HepG2 (cell line): ENCODE measurements around the gene AZI2. TPM values are rescaled to one million over a fixed set of nuclear protein-coding genes. Genes with fewer than 3 reads are reported as not detected.

Experiments
- ATAC-seq: fragments of 200-7000 bp; cut with Tn5 transposase; 3 replicates; pipeline ENCODE4 v1.9.1; 2020; ENCODE audit warnings: mild to moderate bottlenecking, moderate library complexity
- BruUV-seq: library from RNA; stranded (reverse); fragments of 400-500 nt; replicated peaks from 2 replicates; lab custom pipeline; 2021; lab: Mats Ljungman, UMichigan
- CTCF ChIA-PET: fragments of 300-600 bp; formaldehyde crosslinking; extraction: SDS; loops from one replicate; lab custom pipeline; 2021; ENCODE audit warnings: low total read pairs, inconsistent platforms, low intra/inter-chr PET ratio; lab: Yijun Ruan, JAX
- POLR2A ChIA-PET: fragments of 350-600 bp; sonication (Branson Sonifier 250); formaldehyde crosslinking; loops from one replicate; lab custom pipeline; 2020; ENCODE audit warnings: antibody characterized with exemption, inconsistent platforms; lab: Yijun Ruan, JAX
- DNase-seq: peaks from one replicate; pipeline ENCODE4 v3.0.0-alpha.2; 2015; ENCODE audit warnings: low spot score
- FAIRE-seq: peaks from 3 replicates; lab custom pipeline; 2011; peaks lifted over from hg19 to GRCh38; lab: Jason Lieb, UNC
- H2AFZ ChIP-seq: one replicate; pipeline ENCODE4 v1.6.1; 2011; ENCODE audit warnings: low read length, inconsistent platforms
- H3K27ac ChIP-seq: fragments of 300-600 bp; 3 replicates; pipeline ENCODE4 v1.8.0; 2011; ENCODE audit warnings: mixed run types, mild to moderate bottlenecking, mixed read lengths, low read length, inconsistent platforms; ENCODE audit not compliant: insufficient read depth; ENCODE audit errors: extremely low read length
- H3K27me3 ChIP-seq, 2 experiments: fragments of 200-600 bp in 1 of 2; 2 replicates in 1 of 2; 3 replicates in 1 of 2; pipeline versions ENCODE4 v1.6.0 to v1.8.0; 2011; ENCODE audit warnings: low read length in 2 of 2, mild to moderate bottlenecking in 2 of 2, moderate library complexity in 2 of 2, inconsistent platforms in 1 of 2; ENCODE audit not compliant: insufficient read depth in 2 of 2, control insufficient read depth in 1 of 2
- H3K36me3 ChIP-seq, 2 experiments: fragments of 200-600 bp in 1 of 2; replicated peaks in 1 of 2; 2 replicates in 1 of 2; 3 replicates in 1 of 2; pipeline versions ENCODE4 v1.5.1 to v1.8.0; 2011; ENCODE audit warnings: low read length in 2 of 2, inconsistent platforms in 1 of 2; ENCODE audit not compliant: insufficient read depth in 2 of 2, control insufficient read depth in 1 of 2
- H3K4me1 ChIP-seq: 2 replicates; pipeline ENCODE4 v1.5.1; 2012; ENCODE audit warnings: low read length, inconsistent platforms; ENCODE audit not compliant: insufficient read depth
- H3K4me2 ChIP-seq: 2 replicates; pipeline ENCODE4 v1.6.0; 2011; ENCODE audit warnings: low read depth, low read length, inconsistent platforms
- H3K4me3 ChIP-seq, 3 experiments: fragments of 200-600 bp in 1 of 3; sonication (generic), shearing (Covaris generic) in 1 of 3; replicated peaks in 1 of 3; 2 replicates each; pipeline ENCODE4 v1.5.1; 2011 to 2016; ENCODE audit warnings: low read length in 3 of 3, inconsistent platforms in 2 of 3, low read depth in 2 of 3, mild to moderate bottlenecking in 2 of 3, control low read depth in 1 of 3, mixed read lengths in 1 of 3; ENCODE audit not compliant: insufficient read depth in 1 of 3
- H3K79me2 ChIP-seq: one replicate; pipeline ENCODE4 v1.6.1; 2011; ENCODE audit warnings: low read length, inconsistent platforms; ENCODE audit not compliant: insufficient read depth
- H3K9ac ChIP-seq: 2 replicates; pipeline ENCODE4 v1.6.0; 2011; ENCODE audit warnings: mild to moderate bottlenecking, low read depth, low read length, inconsistent platforms; ENCODE audit not compliant: insufficient read depth
- H3K9me3 ChIP-seq: 2 replicates; pipeline ENCODE4 v1.5.1; 2012; ENCODE audit warnings: mild to moderate bottlenecking, low read length
- H4K20me1 ChIP-seq: 2 replicates; pipeline ENCODE4 v1.6.0; 2011; ENCODE audit warnings: inconsistent platforms, mild to moderate bottlenecking, low read length, moderate library complexity; ENCODE audit not compliant: insufficient read depth
- ADNP ChIP-seq: sonication (generic); formaldehyde crosslinking; IDR thresholded peaks from 2 replicates; pipeline ENCODE4 v1.4.0; 2020; ENCODE audit warnings: missing genetic modification reagents
- ARID3A ChIP-seq: IDR thresholded peaks from 2 replicates; pipeline ENCODE4 v1.6.1; 2012; ENCODE audit warnings: low read depth, low read length, improper control_type of control experiment
- CTCF ChIP-seq: sonication (generic); formaldehyde crosslinking; IDR thresholded peaks from 2 replicates; pipeline ENCODE4 v1.5.0; 2020; ENCODE audit warnings: mild to moderate bottlenecking, missing genetic modification reagents, moderate library complexity
- ETS1 ChIP-seq: sonication (generic); formaldehyde crosslinking; IDR thresholded peaks from 2 replicates; pipeline ENCODE4 v1.4.0; 2020; ENCODE audit warnings: missing genetic modification reagents
- HOMEZ ChIP-seq: IDR thresholded peaks from 2 replicates; pipeline ENCODE4 v1.6.1; 2016; ENCODE audit warnings: low read depth
- SMC3 ChIP-seq: IDR thresholded peaks from 2 replicates; pipeline ENCODE4 v1.6.1; 2011; ENCODE audit warnings: low read length, improper control_type of control experiment
- STAG1 ChIP-seq: sonication (generic); formaldehyde crosslinking; IDR thresholded peaks from 2 replicates; pipeline ENCODE4 v1.4.0; 2020; ENCODE audit warnings: missing genetic modification reagents
- ZNF251 ChIP-seq: sonication (generic); formaldehyde crosslinking; IDR thresholded peaks from 2 replicates; pipeline ENCODE4 v1.9.0; 2021; ENCODE audit warnings: mild to moderate bottlenecking, missing genetic modification reagents
- ZNF281 ChIP-seq: sonication (generic); formaldehyde crosslinking; IDR thresholded peaks from 2 replicates; pipeline ENCODE4 v1.4.0; 2020; ENCODE audit warnings: missing genetic modification reagents, borderline replicate concordance
- ZNF331 ChIP-seq: sonication (generic); formaldehyde crosslinking; IDR thresholded peaks from 2 replicates; pipeline ENCODE4 v1.4.0; 2020; ENCODE audit warnings: missing genetic modification reagents
- ZNF563 ChIP-seq: sonication (generic); formaldehyde crosslinking; IDR thresholded peaks from 2 replicates; pipeline ENCODE4 v1.8.0; 2022; ENCODE audit warnings: mild to moderate bottlenecking, moderate library complexity, missing genetic modification reagents
- in situ Hi-C: cut with HindIII; loops from 2 replicates; pipeline ENCODE4 v1.10.0; 2017; ENCODE audit warnings: low pct_unique_long_range_greater_than_20kb; ENCODE audit not compliant: extremely low pct_ligation_motif_present
- intact Hi-C: fragments of 100-400 bp; cut with micrococcal nuclease; formaldehyde crosslinking; loops from one replicate; pipeline ENCODE4 v1.10.0; 2022; ENCODE audit not compliant: unreplicated experiment
- polyA plus RNA-seq, 8 experiments: library from polyadenylated mRNA; depleted of rRNA in 3 of 8; stranded (reverse) in 7 of 8; unstranded in 1 of 8; fragments of >200 nt; fragmentation: Illumina TruSeq in 4 of 8; extraction: Trizol in 4 of 8; gene quantifications; 2 replicates each; pipeline versions ENCODE4 v1.2.1 to v1.2.3, GENCODE V29; 2011 to 2016; ENCODE audit warnings: low read depth in 4 of 8, missing spikeins in 1 of 8, mixed read lengths in 1 of 8; ENCODE audit not compliant: insufficient read depth in 1 of 8
- total RNA-seq, 5 experiments: library from RNA; depleted of rRNA; stranded (reverse); fragments of >200 nt; fragmentation: Illumina TruSeq; extraction: Trizol; gene quantifications; 2 replicates each; pipeline ENCODE4 v1.2.3, GENCODE V29; 2016; ENCODE audit warnings: low read depth in 1 of 5

AZI2 gene
- total and polyA plus RNA-seq, 2 of the 13 experiments (the other 11 are each of a cell fraction or from before 2014, with no cell fraction given) = 43.7 to 49.8 TPM

- no peak for TF ChIP-seq ZNF331 (CRISPR knock-in tag)
- no peak for TF ChIP-seq ADNP
- no peak for TF ChIP-seq ZNF251 (CRISPR knock-in tag)
- TF ChIP-seq ZNF563 (CRISPR knock-in tag) = no peak
Observed at GRCh38 chr3:28287046-28287445, 61.6 kb downstream of the AZI2 start (continued).

GRCh38 chr3:28286595-28286994, 62.0 kb downstream of the AZI2 start:
- Histone ChIP-seq H3K9ac (no peak overlapping the region), H3K79me2 (peaks cover 3% of the 10 kb centered on the region), H4K20me1 (no peaks in the 10 kb centered on the region), H3K9me3 (no peaks in the 10 kb centered on the region), H3K4me2 (no peak overlapping the region), H3K36me3 (peaks cover 0 to 4% of the 10 kb centered on the region in 2 experiments; a peak in 2 of 5 replicates), H3K27ac (no peak overlapping the region), H3K4me1 (no peaks in the 10 kb centered on the region), H3K27me3 (no peaks in the 10 kb centered on the region; a peak in 1 of 5 replicates), H2AFZ (no peak overlapping the region), H3K4me3 (no peak overlapping the region)
- peak; percentile 34 for DNase-seq
- peak; percentile 80 for ATAC-seq
- BruUV-seq = no TSS peak
- TF ChIP-seq SMC3 = peak; percentile 63
- peak; percentile 75 for TF ChIP-seq STAG1 (CRISPR knock-in tag)
- TF ChIP-seq HOMEZ (CRISPR knock-in tag) = no peak
- peak; percentile 32; the same call in 1 of the 2 replicates for TF ChIP-seq ZNF281 (CRISPR knock-in tag)
- TF ChIP-seq CTCF (CRISPR knock-in tag) = peak; percentile 42
- TF ChIP-seq ETS1 (CRISPR knock-in tag) = no peak
- peak; percentile 84 for TF ChIP-seq ARID3A
- CTCF ChIA-PET = interaction anchor here (1.7 kb wide), 1 partner anchor 575 kb away, joined by 4 read pairs; no protein-coding TSS in a partner anchor
- in situ Hi-C loops (no loop called here), intact Hi-C loops (loop anchor here (1.0 to 5.0 kb wide), 2 partner anchors 209 to 574 kb away; no protein-coding TSS in a partner anchor)
- FAIRE-seq = no peak
- POLR2A ChIA-PET = no interaction called here
